Heart left ventricle (tissue), 16 donors: ENCODE results near the gene DSCAML1. TPM values are rescaled to one million over a fixed set of nuclear protein-coding genes. Genes with fewer than 3 reads are reported as not detected.

Experiments used
- ATAC-seq, 4 donors: fragments of 200-7000 bp; cut with Tn5 transposase; one replicate each; pipeline ENCODE4 v1.9.1; 2020 to 2022; ENCODE audit warnings: moderate library complexity in 4 of 4, mild to moderate bottlenecking in 3 of 4, moderate number of reproducible peaks in 1 of 4
- DNase-seq, 5 donors: peaks; one replicate each; pipeline ENCODE4 v3.0.0-alpha.2; 2020
- H3K27ac ChIP-seq, 12 donors: fragments of 200-600 bp; sonication (generic) in 4 of 12; one replicate each; pipeline versions ENCODE4 v1.5.0 to v1.8.0; 2016 to 2022; ENCODE audit warnings: mild to moderate bottlenecking in 2 of 12
- H3K27me3 ChIP-seq, 9 donors: fragments of 200-600 bp; sonication (generic) in 2 of 9; one replicate each; pipeline versions ENCODE4 v1.5.1 to v1.8.0; 2016 to 2022; ENCODE audit warnings: mild to moderate bottlenecking in 3 of 9
- H3K36me3 ChIP-seq, 9 donors: fragments of 200-600 bp; sonication (generic) in 2 of 9; one replicate each; pipeline versions ENCODE4 v1.5.0 to v1.8.0; 2018 to 2022; ENCODE audit warnings: mild to moderate bottlenecking in 2 of 9
- H3K4me1 ChIP-seq, 12 donors: fragments of 200-600 bp; sonication (generic) in 4 of 12; one replicate each; pipeline versions ENCODE4 v1.5.0 to v1.8.0; 2016 to 2022; ENCODE audit warnings: mild to moderate bottlenecking in 3 of 12
- H3K4me3 ChIP-seq, 12 donors: fragments of 200-600 bp; sonication (generic) in 4 of 12; one replicate each; pipeline versions ENCODE4 v1.5.0 to v1.8.0; 2017 to 2022; ENCODE audit warnings: mild to moderate bottlenecking in 9 of 12, moderate library complexity in 4 of 12
- H3K9me3 ChIP-seq, 12 donors: fragments of 200-600 bp; sonication (generic) in 4 of 12; one replicate each; pipeline versions ENCODE4 v1.5.0 to v1.8.0; 2016 to 2022; ENCODE audit warnings: mild to moderate bottlenecking in 1 of 12
- POLR2A ChIP-seq, 2 donors: fragments of 450-650 bp; IDR thresholded peaks; one replicate each; pipeline ENCODE4 v1.6.1; 2017; ENCODE audit warnings: antibody characterized with exemption in 2 of 2, mild to moderate bottlenecking in 2 of 2, moderate library complexity in 2 of 2
- WGBS, 4 donors: extraction: QIAGEN DNeasy Blood & Tissue Kit in 2 of 4; methylation state at CpG; one replicate each; pipeline versions ENCODE4 v1.1.5 to v1.1.7; 2013 to 2018; 5-methylcytosine and 5-hydroxymethylcytosine counted together
- intact Hi-C, 10 donors: fragments of 100-400 bp; cut with DNase I; formaldehyde crosslinking; loops; one replicate each; pipeline versions ENCODE4 v1.11.1 to v1.14.2; 2022
- polyA plus RNA-seq, 2 donors: library from polyadenylated mRNA; stranded (reverse); fragments of 200-250 nt; gene quantifications; one replicate each; pipeline ENCODE4 v1.2.3, GENCODE V29; 2013
- total RNA-seq, 9 donors: library from RNA; depleted of rRNA in 2 of 9; stranded (reverse); fragments of >200 nt in 2 of 9; fragmentation: NEBNext Ultra II Directional in 3 of 9; extraction: Animal tissue kit (Norgen Biotek cat#: 25700) in 3 of 9; gene quantifications; one replicate each; pipeline versions ENCODE4 v1.1.0 to v1.2.4, GENCODE V29; 2016 to 2023
- TF ChIP-seq, protein P1 (sequence below), 12 donors: fragments of 200-600 bp; sonication (generic) in 4 of 12; IDR thresholded peaks; one replicate each; pipeline versions ENCODE4 v1.5.0 to v1.8.0; 2018 to 2022; ENCODE audit warnings: antibody characterized with exemption in 12 of 12, mild to moderate bottlenecking in 5 of 12
- donor health status: ischemic (EF 13 %, LVEDD 7.1; RV severe dilation, severe dysfunction).
- donor health status: healthy with polysubstance abuse.
- donor health status: DM: no; HTN: yes; CAD: no.
- donor health status: DM: no; HTN: no; CAD: no.
- donor health status: ischemic (EF 25% LVEDD 6.9; RV normal size, moderate dysfunction).
- donor health status: ischemic (EF 25% LVEDD 5.7; RV mildly dilated, moderate dysfunction).
- donor health status: healthy.
- donor health status: DM: yes; HTN: yes; CAD: no.
- donor health status: ischemic (EF 35%, LVEDD 5.7; RV mildly dilated, moderate dysfunction).
- donor health status: nonischemic (EF 11% LVEDD 7.7; RV severe dilation, severe dysfunction).
- donor health status: DM: yes; HTN: yes; CAD: no.
- donor health status: PGD.
- donor health status: ischemic (EF 29% LVEDD 5.4; RV normal size, mild dysfunction).
- donor health status: nonischemic (EF 23%, LVEDD 6.1; RV moderate dilation, normal function).

The DSCAML1 gene
- total and polyA plus RNA-seq, 11 donors: 0.05 to 1.7 (median 0.76) TPM

DNA sequence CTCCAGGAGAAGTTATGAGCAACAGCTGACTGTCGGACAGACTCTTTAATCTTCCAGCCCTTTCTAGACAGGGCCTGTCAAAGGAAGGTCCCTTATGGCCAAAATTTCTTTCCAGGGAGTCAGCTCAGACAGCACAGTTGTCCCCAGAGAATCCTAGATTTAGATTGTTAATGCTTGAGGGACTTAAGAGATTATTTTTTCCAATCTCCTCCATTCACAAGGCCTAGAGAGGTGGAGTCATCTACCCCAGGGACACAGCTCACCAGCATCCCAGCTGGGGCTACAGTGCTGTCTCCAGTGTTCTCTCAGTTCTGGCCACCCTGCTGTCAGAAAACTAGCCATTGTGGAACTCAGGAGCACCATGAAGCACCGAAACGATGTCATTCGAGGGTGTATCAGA is 7.8 kb downstream of the DSCAML1 start:
- Histone ChIP-seq H3K4me1 (no peaks in the 10 kb centered on the region), H3K9me3 (no peaks in the 10 kb centered on the region), H3K27ac (no peak overlapping the region), H3K27me3 (peaks cover 0 to 16% (median 3%) of the 10 kb centered on the region in 9 donors), H3K4me3 (no peak overlapping the region), H3K36me3 (no peaks in the 10 kb centered on the region)
- TF ChIP-seq POLR2A (IDR thresholded peaks at IDR 0.05): no peak
- TF ChIP-seq, protein P1, sequence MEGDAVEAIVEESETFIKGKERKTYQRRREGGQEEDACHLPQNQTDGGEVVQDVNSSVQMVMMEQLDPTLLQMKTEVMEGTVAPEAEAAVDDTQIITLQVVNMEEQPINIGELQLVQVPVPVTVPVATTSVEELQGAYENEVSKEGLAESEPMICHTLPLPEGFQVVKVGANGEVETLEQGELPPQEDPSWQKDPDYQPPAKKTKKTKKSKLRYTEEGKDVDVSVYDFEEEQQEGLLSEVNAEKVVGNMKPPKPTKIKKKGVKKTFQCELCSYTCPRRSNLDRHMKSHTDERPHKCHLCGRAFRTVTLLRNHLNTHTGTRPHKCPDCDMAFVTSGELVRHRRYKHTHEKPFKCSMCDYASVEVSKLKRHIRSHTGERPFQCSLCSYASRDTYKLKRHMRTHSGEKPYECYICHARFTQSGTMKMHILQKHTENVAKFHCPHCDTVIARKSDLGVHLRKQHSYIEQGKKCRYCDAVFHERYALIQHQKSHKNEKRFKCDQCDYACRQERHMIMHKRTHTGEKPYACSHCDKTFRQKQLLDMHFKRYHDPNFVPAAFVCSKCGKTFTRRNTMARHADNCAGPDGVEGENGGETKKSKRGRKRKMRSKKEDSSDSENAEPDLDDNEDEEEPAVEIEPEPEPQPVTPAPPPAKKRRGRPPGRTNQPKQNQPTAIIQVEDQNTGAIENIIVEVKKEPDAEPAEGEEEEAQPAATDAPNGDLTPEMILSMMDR (IDR thresholded peaks at IDR 0.05): no peak
- ATAC-seq (peak in 1 of 4 donors; percentile 33), DNase-seq (no peak)
- intact Hi-C loops: no loop called here
- 83 to 90% (median 84%) methylated on average over 4 of the region's 4 CpGs for WGBS, 4 donors

DNA sequence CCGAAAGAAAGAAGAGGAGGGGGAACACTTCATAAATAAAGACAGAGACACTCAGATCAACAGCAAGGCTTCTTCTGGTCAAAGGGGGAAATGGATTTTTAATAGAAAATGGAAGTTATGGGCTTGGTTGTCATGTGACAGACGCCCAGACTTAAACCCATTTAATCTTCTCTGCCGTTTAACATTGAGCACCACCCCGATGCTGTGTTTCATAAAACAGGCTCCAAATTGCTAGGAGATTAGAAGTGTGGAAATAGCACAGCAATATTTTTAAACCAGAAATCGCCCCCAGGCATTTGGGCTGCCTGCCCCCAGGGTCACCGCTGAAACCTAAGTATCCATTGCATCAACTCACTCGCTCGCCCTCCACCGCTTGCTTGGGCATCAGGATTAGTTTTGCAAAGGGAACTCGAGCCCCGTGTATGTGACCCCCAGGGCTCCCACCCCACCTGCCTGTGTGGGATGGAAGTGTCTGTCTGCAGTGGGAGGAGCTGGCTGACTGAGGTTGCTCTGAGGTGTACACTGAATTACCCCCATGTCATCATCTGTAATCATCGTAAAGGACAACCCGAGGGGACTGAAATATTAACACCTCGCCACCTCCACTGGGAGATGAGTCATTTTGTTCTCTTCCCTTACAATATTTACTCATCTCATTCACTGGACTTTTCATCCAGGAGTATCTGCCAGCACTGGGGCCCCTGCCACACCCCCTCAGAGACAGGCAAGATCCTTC is 10.7 kb downstream of the DSCAML1 start:
- intact Hi-C loops: no loop called here
- Histone ChIP-seq H3K9me3 (no peaks in the 10 kb centered on the region), H3K27me3 (peaks cover 0 to 4% (median 0%) of the 10 kb centered on the region in 9 donors), H3K27ac (no peak overlapping the region), H3K36me3 (no peaks in the 10 kb centered on the region), H3K4me3 (no peak overlapping the region), H3K4me1 (peaks cover 0 to 3% (median 0%) of the 10 kb centered on the region in 12 donors)
- 68 to 72% (median 69%) methylated on average over 14 of the region's 14 CpGs for WGBS, 4 donors
- TF ChIP-seq, protein P1 (IDR thresholded peaks at IDR 0.05): no peak
- DNase-seq (no peak), ATAC-seq (no peak)

DNA sequence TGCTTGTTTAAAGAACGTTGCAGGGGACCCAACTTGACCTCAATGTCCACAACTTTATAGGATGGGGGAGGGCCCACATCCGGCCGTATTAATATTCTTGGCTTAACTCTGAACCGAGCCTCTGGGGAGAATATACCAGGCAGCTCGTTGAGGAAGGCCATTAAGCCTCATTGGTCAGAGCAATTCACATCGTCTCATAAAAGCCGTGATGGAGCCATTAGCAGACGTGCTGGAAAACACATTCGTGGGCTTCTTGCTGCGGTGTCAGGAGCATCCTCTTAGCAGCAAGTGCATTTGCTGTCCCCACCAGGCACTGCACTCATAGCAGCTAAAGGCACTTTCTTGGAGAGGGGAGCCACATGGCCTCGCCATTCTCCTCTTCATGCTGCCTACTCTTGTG is 14.9 kb downstream of the DSCAML1 start:
- peaks cover 0 to 13% (median 0%) of the 10 kb centered on the region in 9 donors for H3K36me3 ChIP-seq
- H3K9me3 ChIP-seq: no peaks in the 10 kb centered on the region
- intact Hi-C loops: no loop called here
- 55 to 69% (median 61%) methylated on average over 9 to 11 of the region's 11 CpGs for WGBS, 4 donors
- H3K4me1 ChIP-seq: peaks cover 0 to 3% (median 0%) of the 10 kb centered on the region in 12 donors
- H3K27ac ChIP-seq: no peak overlapping the region
- H3K4me3 ChIP-seq: no peak overlapping the region
- no peak for TF ChIP-seq POLR2A (IDR thresholded peaks at IDR 0.05)
- TF ChIP-seq, protein P1 (IDR thresholded peaks at IDR 0.05): no peak
- ATAC-seq: no peak
- peaks cover 0 to 7% (median 0%) of the 10 kb centered on the region in 9 donors for H3K27me3 ChIP-seq
- DNase-seq: no peak

DNA sequence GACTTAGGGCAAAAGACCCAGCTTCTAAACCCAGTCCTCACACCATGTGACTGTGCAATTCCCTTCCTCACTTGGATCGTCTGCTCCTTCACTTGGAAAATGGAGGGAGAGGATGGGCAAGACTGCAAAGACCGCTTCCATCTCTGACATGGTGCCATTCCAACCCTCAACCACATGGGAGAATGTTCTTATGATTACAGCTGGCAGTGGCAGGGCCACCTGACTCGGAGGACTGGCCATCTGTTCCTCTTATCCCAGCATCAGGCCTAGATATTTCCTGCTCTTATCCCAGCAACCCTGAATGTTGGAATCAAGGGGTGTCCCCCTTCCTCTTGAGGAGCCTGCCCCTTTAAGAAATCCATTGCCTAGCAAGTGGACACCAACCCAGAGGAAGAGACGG is 15.4 kb downstream of the DSCAML1 start:
- intact Hi-C loops: no loop called here
- peaks cover 0 to 7% (median 0%) of the 10 kb centered on the region in 9 donors for H3K27me3 ChIP-seq
- WGBS, 4 donors: 76 to 82% (median 77%) methylated on average over 4 of the region's 4 CpGs
- no peak for ATAC-seq
- H3K4me1 ChIP-seq: peaks cover 0 to 3% (median 0%) of the 10 kb centered on the region in 12 donors
- H3K4me3 ChIP-seq: no peak overlapping the region
- peaks cover 0 to 16% (median 0%) of the 10 kb centered on the region in 9 donors for H3K36me3 ChIP-seq
- no peak overlapping the region for H3K27ac ChIP-seq
- H3K9me3 ChIP-seq: no peaks in the 10 kb centered on the region
- DNase-seq: no peak
- no peak for TF ChIP-seq POLR2A (IDR thresholded peaks at IDR 0.05)
- TF ChIP-seq, protein P1 (IDR thresholded peaks at IDR 0.05): no peak
